Naive thymus-derived CD8-positive, alpha-beta T cell (primary cell): ENCODE results near the gene ALDH8A1. TPM values are rescaled to one million over a fixed set of nuclear protein-coding genes. Genes with fewer than 3 reads are reported as not detected.

ENCODE experiments used
- ATAC-seq, 2 donors: fragments of 150-1000 bp; cut with Tn5 transposase in 1 of 2; sonication (Bioruptor Pico), chemical (Tn5 transposase) in 1 of 2; 1 replicate in 1 of 2; 2 replicates in 1 of 2; pipeline ENCODE4 v1.10.0; 2021; ENCODE audit warnings: mild to moderate bottlenecking in 2 of 2, moderate library complexity in 2 of 2
- POLR2A ChIA-PET: fragments of 350-600 bp; sonication (Branson Sonifier 250); formaldehyde crosslinking; loops from one replicate; lab custom pipeline; 2021; ENCODE audit warnings: antibody characterized with exemption; lab: Charles Lee
- DNase-seq, 10 donors: peaks; one replicate each; pipeline versions ENCODE4 v3.0.0 to v3.0.0-alpha.2; 2020 to 2022
- H3K27ac Mint-ChIP-seq, 10 donors: one replicate each; pipeline ENCODE4 v1.8.0; 2020 to 2022; ENCODE audit warnings: mild to moderate bottlenecking in 10 of 10, mixed read lengths in 10 of 10, moderate library complexity in 4 of 10, inconsistent platforms in 1 of 10
- H3K27me3 Mint-ChIP-seq, 5 donors: one replicate each; pipeline ENCODE4 v1.8.0; 2021 to 2022; ENCODE audit warnings: mixed read lengths in 5 of 5
- H3K36me3 Mint-ChIP-seq, 3 donors: one replicate each; pipeline ENCODE4 v1.8.0; 2020 to 2022; ENCODE audit warnings: mixed read lengths in 3 of 3, mild to moderate bottlenecking in 2 of 3, inconsistent platforms in 1 of 3
- H3K4me1 Mint-ChIP-seq, 4 donors: one replicate each; pipeline ENCODE4 v1.8.0; 2021 to 2022; ENCODE audit warnings: mixed read lengths in 4 of 4
- H3K4me3 Mint-ChIP-seq, 10 donors: one replicate each; pipeline ENCODE4 v1.8.0; 2020 to 2022; ENCODE audit warnings: mild to moderate bottlenecking in 10 of 10, mixed read lengths in 10 of 10, moderate library complexity in 6 of 10, inconsistent platforms in 1 of 10
- H3K9me3 Mint-ChIP-seq, 9 donors: one replicate each; pipeline ENCODE4 v1.8.0; 2020 to 2022; ENCODE audit warnings: mixed read lengths in 9 of 9, mild to moderate bottlenecking in 3 of 9, inconsistent platforms in 1 of 9, moderate library complexity in 1 of 9
- polyA plus RNA-seq, 3 donors: library from polyadenylated mRNA; unstranded; fragments of 300-500 nt; fragmentation: Illumina TruSeq; gene quantifications; one replicate each; pipeline ENCODE4 v1.2.3, GENCODE V29; 2021
- total RNA-seq, 8 experiments: library from RNA in 2 of 8; stranded (reverse) in 2 of 8; gene quantifications; one replicate each; pipeline ENCODE4 v1.2.3 and lab custom pipeline; 2021 to 2026

The ALDH8A1 gene
- total RNA-seq (1 to 10 TPM; 4.5 to 7.6 TPM), polyA plus RNA-seq (under 1 TPM in 2 of 3 donors, not detected in 1; 0.12 to 0.25 TPM), total RNA-seq (lab: John Stamatoyannopoulos, UW) (1.5 to 7.2 (median 3.9) reads per million in 6 experiments)

- ATAC-seq (no peak), DNase-seq (no peak)
- Mint-ChIP-seq H3K9me3 (no peaks in the 10 kb centered on the region), H3K27me3 (no peaks in the 10 kb centered on the region), H3K36me3 (peaks cover 0 to 2% (median 0%) of the 10 kb centered on the region in 3 donors), H3K4me3 (no peak within 1 kb of the TSS), H3K27ac (peak within 1 kb of the TSS in 2 of 10 donors; percentile 3 to 46), H3K4me1 (peaks cover 0 to 4% (median 0%) of the 10 kb centered on the region in 4 donors)
- POLR2A ChIA-PET, result no interaction called here
Observed at GRCh38 chr6:134949927-134950326, at the start of gene ALDH8A1. ALDH8A1 (minus strand) TSS chr6:134950101; CDS start chr6:134950053, 48 bp downstream.

- H3K27me3 Mint-ChIP-seq, result no peaks in the 10 kb centered on the region
- no peaks in the 10 kb centered on the region for H3K9me3 Mint-ChIP-seq
- POLR2A ChIA-PET, result no interaction called here
- peak overlapping the region in 1 of 10 donors; percentile 8 for H3K27ac Mint-ChIP-seq
- H3K4me1 Mint-ChIP-seq, result peaks cover 4 to 21% (median 14%) of the 10 kb centered on the region in 4 donors
- ATAC-seq (no peak), DNase-seq (no peak)
- H3K4me3 Mint-ChIP-seq, result no peak overlapping the region
- H3K36me3 Mint-ChIP-seq, result peaks cover 12 to 50% (median 20%) of the 10 kb centered on the region in 3 donors
Observed at GRCh38 chr6:134999107-134999506, 49.2 kb upstream of the ALDH8A1 start.

GRCh38 chr6:134997133-134997995 is 47.5 kb upstream of the ALDH8A1 start:
- Mint-ChIP-seq H3K4me1 (peaks cover 4 to 21% (median 10%) of the 10 kb centered on the region in 4 donors), H3K27me3 (no peaks in the 10 kb centered on the region), H3K9me3 (no peaks in the 10 kb centered on the region), H3K4me3 (peak overlapping the region in 1 of 10 donors; percentile 8), H3K27ac (peak overlapping the region in 5 of 10 donors; percentile 18 to 76 (median 38)), H3K36me3 (peaks cover 12 to 58% (median 23%) of the 10 kb centered on the region in 3 donors)
- POLR2A ChIA-PET, result no interaction called here
- ATAC-seq, result no peak
- no peak for DNase-seq

- H3K27me3 Mint-ChIP-seq, result no peaks in the 10 kb centered on the region
- ATAC-seq, result no peak
- no peaks in the 10 kb centered on the region for H3K9me3 Mint-ChIP-seq
- H3K27ac Mint-ChIP-seq, result peak overlapping the region in 2 of 10 donors; percentile 32 to 41
- peaks cover 12 to 58% (median 20%) of the 10 kb centered on the region in 3 donors for H3K36me3 Mint-ChIP-seq
- peaks cover 4 to 21% (median 8%) of the 10 kb centered on the region in 4 donors for H3K4me1 Mint-ChIP-seq
- no peak overlapping the region for H3K4me3 Mint-ChIP-seq
- no peak for DNase-seq
- POLR2A ChIA-PET, result interaction anchor here (1.0 kb wide), 1 partner anchor 9 kb away, joined by 3 read pairs; no protein-coding TSS in a partner anchor
Observed at GRCh38 chr6:134995536-134995935, 45.6 kb upstream of the ALDH8A1 start.

GRCh38 chr6:134994431-134994830 is 44.5 kb upstream of the ALDH8A1 start:
- H3K36me3 Mint-ChIP-seq, result peaks cover 12 to 63% (median 21%) of the 10 kb centered on the region in 3 donors
- H3K27ac Mint-ChIP-seq, result peak overlapping the region in 1 of 10 donors; percentile 24
- H3K4me3 Mint-ChIP-seq, result no peak overlapping the region
- no peak for ATAC-seq
- peaks cover 3 to 21% (median 8%) of the 10 kb centered on the region in 4 donors for H3K4me1 Mint-ChIP-seq
- H3K9me3 Mint-ChIP-seq, result no peaks in the 10 kb centered on the region
- no peaks in the 10 kb centered on the region for H3K27me3 Mint-ChIP-seq
- DNase-seq, result no peak
- POLR2A ChIA-PET, result no interaction called here

GRCh38 chr6:134992155-134992554 is 42.3 kb upstream of the ALDH8A1 start:
- Mint-ChIP-seq H3K27me3 (no peaks in the 10 kb centered on the region), H3K36me3 (peaks cover 9 to 68% (median 13%) of the 10 kb centered on the region in 3 donors), H3K9me3 (no peaks in the 10 kb centered on the region)

GRCh38 chr6:134990262-134990661 is 40.4 kb upstream of the ALDH8A1 start:
- peaks cover 3 to 62% (median 6%) of the 10 kb centered on the region in 3 donors for H3K36me3 Mint-ChIP-seq
- H3K9me3 Mint-ChIP-seq, result no peaks in the 10 kb centered on the region
- H3K4me3 Mint-ChIP-seq, result no peak overlapping the region
- H3K27ac Mint-ChIP-seq, result peak overlapping the region in 1 of 10 donors; percentile 72
- POLR2A ChIA-PET, result no interaction called here
- H3K4me1 Mint-ChIP-seq, result peaks cover 0 to 1% (median under 1%) of the 10 kb centered on the region in 4 donors
- ATAC-seq, result no peak
- no peak for DNase-seq
- H3K27me3 Mint-ChIP-seq, result no peaks in the 10 kb centered on the region

More at GRCh38 chr6:134992155-134992554, 42.3 kb upstream of the ALDH8A1 start:
- ATAC-seq (no peak), DNase-seq (no peak)
- Mint-ChIP-seq H3K27ac (no peak overlapping the region), H3K4me3 (no peak overlapping the region), H3K4me1 (peaks cover 1 to 6% (median 2%) of the 10 kb centered on the region in 4 donors)
- POLR2A ChIA-PET, result no interaction called here

GRCh38 chr6:134984821-134985220 is 34.9 kb upstream of the ALDH8A1 start:
- Mint-ChIP-seq H3K27ac (peak overlapping the region in 5 of 10 donors; percentile 10 to 67 (median 45)), H3K9me3 (no peaks in the 10 kb centered on the region), H3K4me3 (no peak overlapping the region), H3K4me1 (peaks cover 11 to 19% (median 13%) of the 10 kb centered on the region in 4 donors), H3K36me3 (peaks cover 22 to 75% (median 26%) of the 10 kb centered on the region in 3 donors), H3K27me3 (no peaks in the 10 kb centered on the region)
- DNase-seq (no peak), ATAC-seq (no peak)
- POLR2A ChIA-PET, result no interaction called here

- H3K4me3 Mint-ChIP-seq, result no peak overlapping the region
- DNase-seq (no peak), ATAC-seq (no peak)
- peak overlapping the region in 4 of 10 donors; percentile 12 to 39 (median 32) for H3K27ac Mint-ChIP-seq
- peaks cover 22 to 75% (median 31%) of the 10 kb centered on the region in 3 donors for H3K36me3 Mint-ChIP-seq
- H3K27me3 Mint-ChIP-seq, result no peaks in the 10 kb centered on the region
- H3K9me3 Mint-ChIP-seq, result no peaks in the 10 kb centered on the region
- POLR2A ChIA-PET, result no interaction called here
- peaks cover 11 to 19% (median 13%) of the 10 kb centered on the region in 4 donors for H3K4me1 Mint-ChIP-seq
Observed at GRCh38 chr6:134983823-134984222, 33.9 kb upstream of the ALDH8A1 start.

GRCh38 chr6:134982161-134982560 is 32.3 kb upstream of the ALDH8A1 start:
- ATAC-seq, result no peak
- no peaks in the 10 kb centered on the region for H3K27me3 Mint-ChIP-seq
- H3K4me3 Mint-ChIP-seq, result no peak overlapping the region
- POLR2A ChIA-PET, result no interaction called here
- H3K9me3 Mint-ChIP-seq, result no peaks in the 10 kb centered on the region
- H3K36me3 Mint-ChIP-seq, result peaks cover 24 to 75% (median 41%) of the 10 kb centered on the region in 3 donors
- H3K4me1 Mint-ChIP-seq, result peaks cover 12 to 19% (median 13%) of the 10 kb centered on the region in 4 donors
- H3K27ac Mint-ChIP-seq, result no peak overlapping the region
- DNase-seq, result no peak

GRCh38 chr6:134980846-134981245 is 30.9 kb upstream of the ALDH8A1 start:
- no peak overlapping the region for H3K4me3 Mint-ChIP-seq
- peaks cover 31 to 81% (median 49%) of the 10 kb centered on the region in 3 donors for H3K36me3 Mint-ChIP-seq
- peak overlapping the region in 1 of 10 donors; percentile 43 for H3K27ac Mint-ChIP-seq
- H3K4me1 Mint-ChIP-seq, result peaks cover 12 to 25% (median 14%) of the 10 kb centered on the region in 4 donors
- no peak for ATAC-seq
- POLR2A ChIA-PET, result no interaction called here
- no peaks in the 10 kb centered on the region for H3K27me3 Mint-ChIP-seq
- no peak for DNase-seq
- H3K9me3 Mint-ChIP-seq, result no peaks in the 10 kb centered on the region

GRCh38 chr6:134979142-134979541 is 29.2 kb upstream of the ALDH8A1 start:
- peaks cover 14 to 30% (median 19%) of the 10 kb centered on the region in 4 donors for H3K4me1 Mint-ChIP-seq
- POLR2A ChIA-PET, result no interaction called here
- H3K9me3 Mint-ChIP-seq, result peaks cover 0 to 3% (median 0%) of the 10 kb centered on the region in 9 donors
- DNase-seq (no peak), ATAC-seq (no peak)
- H3K36me3 Mint-ChIP-seq, result peaks cover 33 to 86% (median 57%) of the 10 kb centered on the region in 3 donors
- H3K4me3 Mint-ChIP-seq, result no peak overlapping the region
- peak overlapping the region in 1 of 10 donors; percentile 1 for H3K27ac Mint-ChIP-seq
- H3K27me3 Mint-ChIP-seq, result no peaks in the 10 kb centered on the region

- peaks cover 24 to 84% (median 49%) of the 10 kb centered on the region in 3 donors for H3K36me3 Mint-ChIP-seq
- peaks cover 0 to 3% (median 0%) of the 10 kb centered on the region in 9 donors for H3K9me3 Mint-ChIP-seq
- ATAC-seq (no peak), DNase-seq (no peak)
- POLR2A ChIA-PET, result no interaction called here
- H3K4me1 Mint-ChIP-seq, result peaks cover 2 to 23% (median 9%) of the 10 kb centered on the region in 4 donors
- no peak overlapping the region for H3K4me3 Mint-ChIP-seq
- H3K27ac Mint-ChIP-seq, result no peak overlapping the region
- H3K27me3 Mint-ChIP-seq, result no peaks in the 10 kb centered on the region
Observed at GRCh38 chr6:134974370-134974769, 24.5 kb upstream of the ALDH8A1 start.
